Liver (tissue), 3 donors: ENCODE results near the gene TENT4B.

ENCODE experiments used
- EGR1 ChIP-seq, 2 donors: IDR thresholded peaks; 2 replicates each; pipeline ENCODE4 v1.6.1; 2016 to 2018; ENCODE audit warnings: antibody characterized with exemption in 2 of 2, low read depth in 2 of 2
- GABPA ChIP-seq, 2 donors: IDR thresholded peaks in 1 of 2; conservative IDR thresholded peaks in 1 of 2; 2 replicates each; pipeline ENCODE4 v1.6.1; 2016; ENCODE audit warnings: antibody characterized with exemption in 2 of 2, mild to moderate bottlenecking in 1 of 2, moderate library complexity in 1 of 2
- TF ChIP-seq, protein P1 (sequence below): fragments of 150-350 bp; IDR thresholded peaks from 2 replicates; pipeline ENCODE4 v1.5.1; 2017; ENCODE audit warnings: improper control_type of control experiment, low read depth, low read length; ENCODE audit not compliant: missing input control
- donor health status: healthy.
- donor health status: healthy.

GRCh38 chr16:50123417-50123816 lies 29.7 kb upstream of the TENT4B start:
- TF ChIP-seq, protein P1, sequence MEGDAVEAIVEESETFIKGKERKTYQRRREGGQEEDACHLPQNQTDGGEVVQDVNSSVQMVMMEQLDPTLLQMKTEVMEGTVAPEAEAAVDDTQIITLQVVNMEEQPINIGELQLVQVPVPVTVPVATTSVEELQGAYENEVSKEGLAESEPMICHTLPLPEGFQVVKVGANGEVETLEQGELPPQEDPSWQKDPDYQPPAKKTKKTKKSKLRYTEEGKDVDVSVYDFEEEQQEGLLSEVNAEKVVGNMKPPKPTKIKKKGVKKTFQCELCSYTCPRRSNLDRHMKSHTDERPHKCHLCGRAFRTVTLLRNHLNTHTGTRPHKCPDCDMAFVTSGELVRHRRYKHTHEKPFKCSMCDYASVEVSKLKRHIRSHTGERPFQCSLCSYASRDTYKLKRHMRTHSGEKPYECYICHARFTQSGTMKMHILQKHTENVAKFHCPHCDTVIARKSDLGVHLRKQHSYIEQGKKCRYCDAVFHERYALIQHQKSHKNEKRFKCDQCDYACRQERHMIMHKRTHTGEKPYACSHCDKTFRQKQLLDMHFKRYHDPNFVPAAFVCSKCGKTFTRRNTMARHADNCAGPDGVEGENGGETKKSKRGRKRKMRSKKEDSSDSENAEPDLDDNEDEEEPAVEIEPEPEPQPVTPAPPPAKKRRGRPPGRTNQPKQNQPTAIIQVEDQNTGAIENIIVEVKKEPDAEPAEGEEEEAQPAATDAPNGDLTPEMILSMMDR: no peak
- no peak for TF ChIP-seq EGR1 (IDR thresholded peaks at IDR 0.05; ENCODE audit: low read depth in 2 of 2)
- TF ChIP-seq GABPA (IDR thresholded peaks at IDR 0.05 in 1 of 2, conservative IDR thresholded peaks at IDR 0.05 in 1 of 2): no peak
